Measurements from ENCODE around the gene PTPRD.

Gene PTPRD

GRCh38 chr9:9892217-9892616 is 720.6 kb downstream of the PTPRD start:
- DNase-seq (ENCODE audit: low read depth), result no peak

- no peak for DNase-seq (ENCODE audit: low read depth)
Measured at GRCh38 chr9:9881692-9882091, 731.1 kb downstream of the PTPRD start.

- DNase-seq (ENCODE audit: low read depth), result no peak
Measured at GRCh38 chr9:9874270-9874669, 738.5 kb downstream of the PTPRD start.

GRCh38 chr9:9862235-9862810 is 750.5 kb downstream of the PTPRD start:
- DNase-seq (ENCODE audit: low read depth), result no peak

- no peak for DNase-seq (ENCODE audit: low read depth)
Measured at GRCh38 chr9:9855177-9856078, 757.4 kb downstream of the PTPRD start.

- DNase-seq (ENCODE audit: low read depth), result no peak
Measured at GRCh38 chr9:9847750-9848149, 765.1 kb downstream of the PTPRD start.

GRCh38 chr9:9846557-9846956 is 766.2 kb downstream of the PTPRD start:
- no peak for DNase-seq (ENCODE audit: low read depth)

- no peak for DNase-seq (ENCODE audit: low read depth)
Measured at GRCh38 chr9:9820436-9820835, 792.4 kb downstream of the PTPRD start.

- no peak for DNase-seq (ENCODE audit: low read depth)
Measured at GRCh38 chr9:9819886-9820285, 792.9 kb downstream of the PTPRD start.

- DNase-seq (ENCODE audit: low read depth), result no peak
Measured at GRCh38 chr9:9817176-9817575, 795.6 kb downstream of the PTPRD start.

- no peak for DNase-seq (ENCODE audit: low read depth)
Measured at GRCh38 chr9:9804109-9804508, 808.7 kb downstream of the PTPRD start.

GRCh38 chr9:9799287-9799686 is 813.5 kb downstream of the PTPRD start:
- DNase-seq (ENCODE audit: low read depth), result no peak

GRCh38 chr9:9792144-9792857 is 820.5 kb downstream of the PTPRD start:
- no peak for DNase-seq (ENCODE audit: low read depth)

GRCh38 chr9:9791611-9792010 is 821.2 kb downstream of the PTPRD start:
- DNase-seq (ENCODE audit: low read depth), result no peak

GRCh38 chr9:9790216-9790872 is 822.5 kb downstream of the PTPRD start:
- no peak for DNase-seq (ENCODE audit: low read depth)

- DNase-seq (ENCODE audit: low read depth), result no peak
Measured at GRCh38 chr9:9783711-9784110, 829.1 kb downstream of the PTPRD start.

GRCh38 chr9:9783211-9783610 is 829.6 kb downstream of the PTPRD start:
- no peak for DNase-seq (ENCODE audit: low read depth)

- DNase-seq (ENCODE audit: low read depth), result no peak
Measured at GRCh38 chr9:9778293-9778692, 834.5 kb downstream of the PTPRD start.

- no peak for DNase-seq (ENCODE audit: low read depth)
Measured at GRCh38 chr9:9774471-9774870, 838.3 kb downstream of the PTPRD start.

GRCh38 chr9:9771314-9771713 is 841.5 kb downstream of the PTPRD start:
- DNase-seq (ENCODE audit: low read depth), result no peak

- no peak for DNase-seq (ENCODE audit: low read depth)
Measured at GRCh38 chr9:9764821-9765220, 848.0 kb downstream of the PTPRD start.

- DNase-seq (ENCODE audit: low read depth), result no peak
Measured at GRCh38 chr9:9754186-9754585, 858.6 kb downstream of the PTPRD start.

Measured in HS-27A (cell line).